Testis (tissue), 2 donors: Measurements from ENCODE around the gene TMEM116.

Experiments used
- CTCF ChIP-seq, 3 experiments: fragments of 450-650 bp in 2 of 3; fragments of 200-600 bp in 1 of 3; sonication (generic) in 1 of 3; IDR thresholded peaks; one replicate each; pipeline ENCODE4 v1.5.1; 2016 to 2019; ENCODE audit warnings: antibody characterized with exemption in 3 of 3, mild to moderate bottlenecking in 2 of 3, moderate library complexity in 1 of 3
- POLR2A ChIP-seq: fragments of 450-650 bp; IDR thresholded peaks from one replicate; pipeline ENCODE4 v1.6.1; 2017; ENCODE audit warnings: antibody characterized with exemption, mild to moderate bottlenecking, moderate library complexity

GRCh38 chr12:112032292-112032691, 19.3 kb upstream of the TMEM116 start:
- TF ChIP-seq CTCF (IDR thresholded peaks at IDR 0.05) (no peak), POLR2A (no peak)
